Measurements from ENCODE around the gene NUMB. TPM values are rescaled to one million over a fixed set of nuclear protein-coding genes. Genes with fewer than 3 reads are reported as not detected.

NUMB gene
- total RNA-seq, 1 experiment from 2014 or later, result 81.5 TPM

GRCh38 chr14:73233564-73233963 is 224.8 kb downstream of the NUMB start:
- H3K4me1 Mint-ChIP-seq (ENCODE audit: insufficient read depth, unreplicated experiment), result peaks cover 25% of the 10 kb centered on the region
- H3K27me3 Mint-ChIP-seq (ENCODE audit: insufficient read depth, unreplicated experiment), result peaks cover 55% of the 10 kb centered on the region

GRCh38 chr14:73232984-73233383 is 225.4 kb downstream of the NUMB start:
- peaks cover 12% of the 10 kb centered on the region for H3K36me3 Mint-ChIP-seq (ENCODE audit: insufficient read depth, unreplicated experiment)
- no peak for TF ChIP-seq CTCF (IDR thresholded peaks at IDR 0.05; ENCODE audit: unreplicated experiment)
- intact Hi-C loops (cut with micrococcal nuclease), result no loop called here
- POLR2A ChIA-PET, result interaction anchor here (0.7 to 1.1 kb wide), 3 partner anchors 15 to 339 kb away, joined by 3 to 5 read pairs (median 4); no protein-coding TSS in a partner anchor
- BruUV-seq (replicated peaks), result no TSS peak
- no peak overlapping the region for H3K27ac Mint-ChIP-seq (ENCODE audit: low read depth, unreplicated experiment)
- H3K27me3 Mint-ChIP-seq (ENCODE audit: insufficient read depth, unreplicated experiment), result peaks cover 55% of the 10 kb centered on the region
- H3K4me1 Mint-ChIP-seq (ENCODE audit: insufficient read depth, unreplicated experiment), result peaks cover 28% of the 10 kb centered on the region
- CTCF ChIA-PET, result interaction anchor here (0.7 to 0.8 kb wide), 3 partner anchors 17 to 284 kb away, joined by 3 to 4 read pairs (median 3); no protein-coding TSS in a partner anchor
- no peaks in the 10 kb centered on the region for H3K9me3 Mint-ChIP-seq (ENCODE audit: unreplicated experiment)
- DNase-seq (ENCODE audit: unreplicated experiment), result no peak
- no peak overlapping the region for H3K4me3 Mint-ChIP-seq (ENCODE audit: unreplicated experiment)

More at GRCh38 chr14:73233564-73233963, 224.8 kb downstream of the NUMB start:
- DNase-seq (ENCODE audit: unreplicated experiment), result no peak
- no TSS peak for BruUV-seq (replicated peaks)
- no peak overlapping the region for H3K27ac Mint-ChIP-seq (ENCODE audit: low read depth, unreplicated experiment)
- H3K4me3 Mint-ChIP-seq (ENCODE audit: unreplicated experiment), result no peak overlapping the region
- H3K9me3 Mint-ChIP-seq (ENCODE audit: unreplicated experiment), result no peaks in the 10 kb centered on the region
- TF ChIP-seq CTCF (IDR thresholded peaks at IDR 0.05; ENCODE audit: unreplicated experiment), result no peak
- peaks cover 12% of the 10 kb centered on the region for H3K36me3 Mint-ChIP-seq (ENCODE audit: insufficient read depth, unreplicated experiment)
- POLR2A ChIA-PET, result interaction anchor here (1.1 kb wide), 1 partner anchor 16 kb away, joined by 5 read pairs; no protein-coding TSS in a partner anchor
- intact Hi-C loops (cut with micrococcal nuclease), result no loop called here
- CTCF ChIA-PET, result interaction anchor here (0.7 kb wide), 1 partner anchor 25 kb away, joined by 3 read pairs; no protein-coding TSS in a partner anchor

- DNase-seq (ENCODE audit: unreplicated experiment), result no peak
- POLR2A ChIA-PET, result interaction anchor here (0.5 to 1.1 kb wide), 4 partner anchors 15 to 338 kb away, joined by 3 to 5 read pairs (median 4); no protein-coding TSS in a partner anchor
- intact Hi-C loops (cut with micrococcal nuclease), result no loop called here
- no TSS peak for BruUV-seq (replicated peaks)
- CTCF ChIA-PET, result interaction anchor here (0.8 to 2.3 kb wide), 4 partner anchors 9 to 285 kb away, joined by 3 to 6 read pairs (median 4); no protein-coding TSS in a partner anchor
- Mint-ChIP-seq H3K27ac (ENCODE audit: low read depth, unreplicated experiment) (no peak overlapping the region), H3K4me3 (ENCODE audit: unreplicated experiment) (no peak overlapping the region), H3K9me3 (ENCODE audit: unreplicated experiment) (no peaks in the 10 kb centered on the region), H3K4me1 (ENCODE audit: insufficient read depth, unreplicated experiment) (peaks cover 28% of the 10 kb centered on the region), H3K27me3 (ENCODE audit: insufficient read depth, unreplicated experiment) (peaks cover 52% of the 10 kb centered on the region), H3K36me3 (ENCODE audit: insufficient read depth, unreplicated experiment) (peaks cover 16% of the 10 kb centered on the region)
- no peak for TF ChIP-seq CTCF (IDR thresholded peaks at IDR 0.05; ENCODE audit: unreplicated experiment)
Observed at GRCh38 chr14:73231981-73232851, 226.1 kb downstream of the NUMB start.

GRCh38 chr14:73230051-73230450 is 228.3 kb downstream of the NUMB start:
- Mint-ChIP-seq H3K4me3 (ENCODE audit: unreplicated experiment) (no peak overlapping the region), H3K9me3 (ENCODE audit: unreplicated experiment) (no peaks in the 10 kb centered on the region), H3K27ac (ENCODE audit: low read depth, unreplicated experiment) (no peak overlapping the region), H3K27me3 (ENCODE audit: insufficient read depth, unreplicated experiment) (peaks cover 31% of the 10 kb centered on the region), H3K4me1 (ENCODE audit: insufficient read depth, unreplicated experiment) (peaks cover 18% of the 10 kb centered on the region), H3K36me3 (ENCODE audit: insufficient read depth, unreplicated experiment) (peaks cover 23% of the 10 kb centered on the region)
- ChIA-PET CTCF (interaction anchor here (0.6 to 2.3 kb wide), 3 partner anchors 57 to 127 kb away, joined by 3 to 6 read pairs (median 4); no protein-coding TSS in a partner anchor), POLR2A (interaction anchor here (0.9 kb wide), 1 partner anchor 10 kb away, joined by 3 read pairs; no protein-coding TSS in a partner anchor)
- no peak for DNase-seq (ENCODE audit: unreplicated experiment)
- TF ChIP-seq CTCF (IDR thresholded peaks at IDR 0.05; ENCODE audit: unreplicated experiment), result no peak
- intact Hi-C loops (cut with micrococcal nuclease), result no loop called here
- BruUV-seq (replicated peaks), result no TSS peak
